Tibial nerve (tissue), 4 donors: ENCODE measurements around the gene IER5. TPM values are rescaled to one million over a fixed set of nuclear protein-coding genes. Genes with fewer than 3 reads are reported as not detected.

Source experiments
- DNase-seq, 2 donors: peaks; one replicate each; pipeline ENCODE4 v3.0.0-alpha.2; 2019; ENCODE audit warnings: low spot score in 2 of 2
- H3K27ac ChIP-seq, 4 donors: fragments of 200-600 bp; sonication (generic) in 3 of 4; one replicate each; pipeline ENCODE4 v1.5.1; 2017 to 2019; ENCODE audit warnings: mild to moderate bottlenecking in 1 of 4
- H3K27me3 ChIP-seq, 2 donors: fragments of 200-600 bp; sonication (generic) in 1 of 2; one replicate each; pipeline versions ENCODE4 v1.5.1 to v1.6.0; 2017 to 2019
- H3K36me3 ChIP-seq, 3 donors: fragments of 200-600 bp; sonication (generic); one replicate each; pipeline ENCODE4 v1.5.1; 2018 to 2019
- H3K4me1 ChIP-seq, 4 donors: fragments of 200-600 bp; sonication (generic) in 3 of 4; one replicate each; pipeline ENCODE4 v1.5.1; 2017 to 2019
- H3K4me3 ChIP-seq, 4 donors: fragments of 200-600 bp; sonication (generic) in 3 of 4; one replicate each; pipeline ENCODE4 v1.5.1; 2017 to 2019; ENCODE audit warnings: mild to moderate bottlenecking in 1 of 4, moderate library complexity in 1 of 4
- H3K9me3 ChIP-seq, 4 donors: fragments of 200-600 bp; sonication (generic) in 3 of 4; one replicate each; pipeline ENCODE4 v1.5.1; 2017 to 2019
- EP300 ChIP-seq, 2 donors: sonication (generic); formaldehyde crosslinking; IDR thresholded peaks; one replicate each; pipeline ENCODE4 v1.6.1; 2017; ENCODE audit warnings: antibody characterized with exemption in 2 of 2, mild to moderate bottlenecking in 1 of 2
- POLR2A ChIP-seq, 2 donors: fragments of 450-650 bp; IDR thresholded peaks; one replicate each; pipeline ENCODE4 v1.6.1; 2017; ENCODE audit warnings: antibody characterized with exemption in 2 of 2, mild to moderate bottlenecking in 2 of 2, moderate library complexity in 2 of 2
- WGBS, 2 donors: methylation state at CpG; one replicate each; pipeline ENCODE4 v1.1.5; 2018; 5-methylcytosine and 5-hydroxymethylcytosine counted together
- total RNA-seq, 4 donors: library from RNA; depleted of rRNA; stranded (reverse); fragments of >200 nt; gene quantifications; one replicate each; pipeline ENCODE4 v1.1.0, GENCODE V29; 2016
- TF ChIP-seq, protein P1 (sequence below), 5 experiments: fragments of 200-600 bp in 3 of 5; fragments of 450-650 bp in 2 of 5; sonication (generic) in 3 of 5; IDR thresholded peaks; one replicate each; pipeline ENCODE4 v1.5.1; 2016 to 2019; ENCODE audit warnings: antibody characterized with exemption in 5 of 5, mild to moderate bottlenecking in 3 of 5, moderate library complexity in 2 of 5

Gene IER5
- total RNA-seq, 4 donors from 2014 or later: 8.1 to 16.3 (median 13.1) TPM

DNA sequence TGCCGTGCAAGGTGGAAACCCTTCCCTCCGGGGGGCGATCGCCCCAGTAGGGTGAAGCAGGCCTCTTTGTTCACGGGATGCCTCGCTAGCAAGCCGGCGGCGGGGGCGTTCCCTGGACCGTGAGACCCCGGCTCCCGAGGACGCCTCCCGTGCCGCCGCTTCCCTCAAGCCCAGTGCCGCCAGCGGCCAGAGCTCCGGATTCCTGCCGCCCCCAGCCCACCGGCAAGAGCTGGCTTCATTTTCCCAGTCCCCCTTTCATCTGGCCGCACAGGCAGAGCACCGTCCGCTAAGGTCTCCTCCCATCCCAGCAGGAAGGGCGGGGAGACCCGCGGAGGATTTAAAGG, 16.3 kb downstream of the IER5 start:
- H3K27me3 ChIP-seq: no peaks in the 10 kb centered on the region
- no peaks in the 10 kb centered on the region for H3K36me3 ChIP-seq
- no peaks in the 10 kb centered on the region for H3K9me3 ChIP-seq
- TF ChIP-seq, protein P1, sequence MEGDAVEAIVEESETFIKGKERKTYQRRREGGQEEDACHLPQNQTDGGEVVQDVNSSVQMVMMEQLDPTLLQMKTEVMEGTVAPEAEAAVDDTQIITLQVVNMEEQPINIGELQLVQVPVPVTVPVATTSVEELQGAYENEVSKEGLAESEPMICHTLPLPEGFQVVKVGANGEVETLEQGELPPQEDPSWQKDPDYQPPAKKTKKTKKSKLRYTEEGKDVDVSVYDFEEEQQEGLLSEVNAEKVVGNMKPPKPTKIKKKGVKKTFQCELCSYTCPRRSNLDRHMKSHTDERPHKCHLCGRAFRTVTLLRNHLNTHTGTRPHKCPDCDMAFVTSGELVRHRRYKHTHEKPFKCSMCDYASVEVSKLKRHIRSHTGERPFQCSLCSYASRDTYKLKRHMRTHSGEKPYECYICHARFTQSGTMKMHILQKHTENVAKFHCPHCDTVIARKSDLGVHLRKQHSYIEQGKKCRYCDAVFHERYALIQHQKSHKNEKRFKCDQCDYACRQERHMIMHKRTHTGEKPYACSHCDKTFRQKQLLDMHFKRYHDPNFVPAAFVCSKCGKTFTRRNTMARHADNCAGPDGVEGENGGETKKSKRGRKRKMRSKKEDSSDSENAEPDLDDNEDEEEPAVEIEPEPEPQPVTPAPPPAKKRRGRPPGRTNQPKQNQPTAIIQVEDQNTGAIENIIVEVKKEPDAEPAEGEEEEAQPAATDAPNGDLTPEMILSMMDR (IDR thresholded peaks at IDR 0.05): peak in 2 of 5 experiments; percentile 47 to 49
- no peak for TF ChIP-seq POLR2A (IDR thresholded peaks at IDR 0.05)
- H3K4me3 ChIP-seq: peak overlapping the region; percentile 61 to 98 (median 76)
- H3K27ac ChIP-seq: peak overlapping the region; percentile 67 to 96 (median 88)
- no peak for DNase-seq
- peaks cover 0 to 56% (median 11%) of the 10 kb centered on the region in 4 donors for H3K4me1 ChIP-seq
- 0 to 1% methylated on average over 12 to 21 of the region's 28 CpGs for WGBS, 2 donors

GRCh38 chr1:181105134-181106021, 16.9 kb downstream of the IER5 start:
- no peaks in the 10 kb centered on the region for H3K27me3 ChIP-seq
- peak overlapping the region; percentile 67 to 96 (median 88) for H3K27ac ChIP-seq
- H3K36me3 ChIP-seq: no peaks in the 10 kb centered on the region
- WGBS, 2 donors: 1% methylated on average over 44 to 71 of the region's 104 CpGs
- TF ChIP-seq POLR2A (IDR thresholded peaks at IDR 0.05) (peak in 1 of 2 donors; percentile 73), EP300 (IDR thresholded peaks at IDR 0.05) (peak in 1 of 2 donors; percentile 71)
- TF ChIP-seq, protein P1 (IDR thresholded peaks at IDR 0.05): no peak
- H3K4me3 ChIP-seq: peak overlapping the region; percentile 61 to 98 (median 76)
- H3K4me1 ChIP-seq: peaks cover 0 to 52% (median 11%) of the 10 kb centered on the region in 4 donors
- no peaks in the 10 kb centered on the region for H3K9me3 ChIP-seq
- peak; percentile 89 for DNase-seq

DNA sequence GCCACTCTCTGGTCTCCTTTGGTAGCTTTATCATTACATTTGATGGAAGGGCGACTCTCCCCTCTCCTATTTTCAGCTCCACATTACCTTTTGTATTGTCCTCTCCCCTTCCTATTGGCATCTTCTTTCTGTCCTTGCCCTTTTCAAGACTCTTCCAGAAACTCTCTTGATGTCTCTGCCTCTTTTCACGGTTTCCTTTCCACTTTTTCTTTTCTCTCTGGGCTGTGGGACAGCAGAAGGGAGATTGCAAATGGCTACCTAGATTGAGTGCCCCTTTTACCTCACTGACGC, 17.5 kb downstream of the IER5 start:
- DNase-seq: no peak
- no peaks in the 10 kb centered on the region for H3K9me3 ChIP-seq
- no peaks in the 10 kb centered on the region for H3K36me3 ChIP-seq
- no peaks in the 10 kb centered on the region for H3K27me3 ChIP-seq
- peak overlapping the region; percentile 45 to 84 (median 58) for H3K4me3 ChIP-seq
- H3K27ac ChIP-seq: peak overlapping the region; percentile 41 to 93 (median 76)
- H3K4me1 ChIP-seq: peaks cover 0 to 52% (median 11%) of the 10 kb centered on the region in 4 donors
- TF ChIP-seq, protein P1 (IDR thresholded peaks at IDR 0.05): no peak
- TF ChIP-seq EP300 (IDR thresholded peaks at IDR 0.05): no peak
- no peak for TF ChIP-seq POLR2A (IDR thresholded peaks at IDR 0.05)
- WGBS, 2 donors: 44 to 55% methylated on average over 3 of the region's 3 CpGs

GRCh38 chr1:181106479-181106878, 18.0 kb downstream of the IER5 start:
- 51 to 56% methylated on average over 6 of the region's 6 CpGs for WGBS, 2 donors
- peak overlapping the region in 2 of 4 donors; percentile 87 to 93 for H3K27ac ChIP-seq
- no peaks in the 10 kb centered on the region for H3K27me3 ChIP-seq
- no peaks in the 10 kb centered on the region for H3K36me3 ChIP-seq
- H3K4me3 ChIP-seq: no peak overlapping the region
- DNase-seq: no peak
- TF ChIP-seq, protein P1 (IDR thresholded peaks at IDR 0.05): no peak
- TF ChIP-seq POLR2A (IDR thresholded peaks at IDR 0.05) (no peak), EP300 (IDR thresholded peaks at IDR 0.05) (no peak)
- peaks cover 0 to 50% (median 11%) of the 10 kb centered on the region in 4 donors for H3K4me1 ChIP-seq
- H3K9me3 ChIP-seq: no peaks in the 10 kb centered on the region

DNA sequence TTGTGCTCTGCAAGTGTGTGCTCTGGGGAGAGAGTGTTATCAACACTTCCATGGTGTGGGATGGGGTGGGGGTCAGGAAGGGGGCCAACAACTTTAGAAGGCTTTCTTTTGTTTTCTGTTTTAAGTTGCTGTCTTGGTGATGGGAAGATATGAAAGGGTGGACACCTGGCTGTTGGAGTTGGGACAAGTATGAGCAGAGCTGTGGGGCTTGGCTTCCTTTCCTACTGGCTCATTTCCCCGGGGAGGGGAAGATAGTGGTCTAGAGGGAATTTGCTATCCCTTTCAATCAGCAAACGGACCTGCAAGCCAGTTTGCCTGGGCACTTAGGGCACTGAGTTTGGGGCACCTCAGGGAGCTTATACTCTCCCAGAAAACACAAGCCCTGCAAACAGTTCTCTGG, 19.2 kb downstream of the IER5 start:
- Histone ChIP-seq H3K36me3 (no peaks in the 10 kb centered on the region), H3K27ac (no peak overlapping the region), H3K4me3 (no peak overlapping the region), H3K4me1 (peaks cover 0 to 52% (median 17%) of the 10 kb centered on the region in 4 donors), H3K27me3 (no peaks in the 10 kb centered on the region), H3K9me3 (no peaks in the 10 kb centered on the region)
- 65 to 71% methylated on average over 2 of the region's 2 CpGs for WGBS, 2 donors
- DNase-seq: no peak
- no peak for TF ChIP-seq POLR2A (IDR thresholded peaks at IDR 0.05)
